ENCODE measurements around the gene TESMIN.

Gene TESMIN

GRCh38 chr11:68751331-68751856 lies at the start of gene TESMIN:
TSS of gene TESMIN (minus strand) at chr11:68751520. CDS start at chr11:68750660, 860 bp downstream.
- peaks cover 2% of the 10 kb centered on the region for H3K36me3 Mint-ChIP-seq (ENCODE audit: low read depth)
- H3K4me1 Mint-ChIP-seq (ENCODE audit: low read depth) = peaks cover 6% of the 10 kb centered on the region
- peaks cover 5% of the 10 kb centered on the region for H3K27me3 Mint-ChIP-seq (ENCODE audit: low read depth)
- no peak within 1 kb of the TSS for H3K27ac Mint-ChIP-seq
- H3K9me3 Mint-ChIP-seq = no peaks in the 10 kb centered on the region
- H3K4me3 Mint-ChIP-seq = peak within 1 kb of the TSS; percentile 77

DNA sequence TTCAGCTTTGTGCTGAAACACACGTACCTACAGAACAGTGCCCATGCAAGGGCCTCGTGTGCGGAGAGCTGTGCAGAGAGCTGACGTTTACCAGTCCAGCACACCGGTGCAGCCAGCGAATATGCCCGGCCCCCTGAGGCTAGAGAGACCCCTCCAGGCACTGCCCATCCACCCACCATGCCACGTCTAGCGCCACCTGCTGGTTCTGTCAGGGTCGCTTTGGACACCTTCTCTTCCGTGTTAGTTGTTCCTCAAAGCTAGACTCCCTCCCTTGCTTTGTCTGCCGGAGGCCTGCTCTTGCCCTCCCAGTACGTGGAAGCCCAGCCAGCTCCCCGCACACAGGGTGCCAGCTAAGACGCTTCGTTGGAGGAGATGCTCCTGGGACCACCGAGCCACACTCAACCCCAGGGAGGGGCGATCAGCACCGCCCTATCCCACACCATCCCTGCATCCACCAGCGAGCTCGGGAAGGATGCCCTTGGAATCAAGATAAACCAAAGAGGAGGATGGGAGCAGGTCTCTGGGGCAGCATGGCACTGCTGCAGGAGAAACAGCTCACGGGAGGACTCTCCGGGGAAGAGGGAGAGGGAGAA lies 47.0 kb upstream of the TESMIN start:
- Mint-ChIP-seq H3K9me3 (no peaks in the 10 kb centered on the region), H3K27me3 (ENCODE audit: low read depth) (no peaks in the 10 kb centered on the region), H3K4me3 (no peak overlapping the region), H3K4me1 (ENCODE audit: low read depth) (no peaks in the 10 kb centered on the region), H3K36me3 (ENCODE audit: low read depth) (peaks cover 5% of the 10 kb centered on the region), H3K27ac (no peak overlapping the region)

GRCh38 chr11:68796801-68797200 lies 45.5 kb upstream of the TESMIN start:
- no peak overlapping the region for H3K27ac Mint-ChIP-seq

GRCh38 chr11:68792400-68792966 lies 41.2 kb upstream of the TESMIN start:
- H3K9me3 Mint-ChIP-seq = no peaks in the 10 kb centered on the region
- no peak overlapping the region for H3K27ac Mint-ChIP-seq
- peaks cover 2% of the 10 kb centered on the region for H3K36me3 Mint-ChIP-seq (ENCODE audit: low read depth)
- H3K4me3 Mint-ChIP-seq = no peak overlapping the region
- no peaks in the 10 kb centered on the region for H3K27me3 Mint-ChIP-seq (ENCODE audit: low read depth)
- no peaks in the 10 kb centered on the region for H3K4me1 Mint-ChIP-seq (ENCODE audit: low read depth)

More at GRCh38 chr11:68796801-68797200, 45.5 kb upstream of the TESMIN start:
- no peaks in the 10 kb centered on the region for H3K4me1 Mint-ChIP-seq (ENCODE audit: low read depth)
- no peaks in the 10 kb centered on the region for H3K9me3 Mint-ChIP-seq
- peaks cover 2% of the 10 kb centered on the region for H3K36me3 Mint-ChIP-seq (ENCODE audit: low read depth)
- no peaks in the 10 kb centered on the region for H3K27me3 Mint-ChIP-seq (ENCODE audit: low read depth)
- no peak overlapping the region for H3K4me3 Mint-ChIP-seq

- Mint-ChIP-seq H3K4me3 (no peak overlapping the region), H3K27ac (no peak overlapping the region), H3K9me3 (no peaks in the 10 kb centered on the region), H3K4me1 (ENCODE audit: low read depth) (no peaks in the 10 kb centered on the region), H3K36me3 (ENCODE audit: low read depth) (peaks cover 2% of the 10 kb centered on the region), H3K27me3 (ENCODE audit: low read depth) (no peaks in the 10 kb centered on the region)
These were observed 33.3 kb upstream of the TESMIN start for GRCh38 chr11:68784653-68785052.

DNA sequence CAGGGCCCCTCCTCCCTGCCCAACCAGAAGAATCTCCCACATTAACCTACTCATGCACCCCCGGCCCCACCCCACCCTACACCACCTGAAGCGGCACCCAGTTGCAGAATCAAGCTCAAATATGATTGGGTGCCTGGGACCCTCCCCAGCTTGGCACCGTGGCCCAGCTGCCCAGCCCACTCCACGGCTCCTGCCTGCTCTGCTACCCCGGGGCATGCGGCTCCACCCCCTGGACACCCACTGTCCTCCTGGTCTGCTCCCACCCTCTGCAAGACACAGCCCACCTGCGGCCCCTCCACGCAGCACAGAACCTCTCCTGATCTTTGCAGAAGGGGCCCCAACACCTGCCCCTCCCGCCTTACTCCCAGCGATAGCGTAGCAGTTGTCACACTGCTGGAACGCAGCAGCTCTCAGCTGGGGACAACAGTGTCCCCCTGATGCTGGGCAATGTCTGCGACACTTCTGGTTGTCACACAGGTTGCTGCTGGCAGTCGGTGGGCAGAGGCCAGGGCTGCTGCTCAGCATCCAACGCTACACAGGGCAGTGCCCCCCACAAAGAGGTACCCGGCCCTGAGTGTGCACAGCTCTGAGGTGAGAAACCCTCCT lies 32.0 kb upstream of the TESMIN start:
- H3K9me3 Mint-ChIP-seq = no peaks in the 10 kb centered on the region
- no peaks in the 10 kb centered on the region for H3K4me1 Mint-ChIP-seq (ENCODE audit: low read depth)
- peaks cover 5% of the 10 kb centered on the region for H3K36me3 Mint-ChIP-seq (ENCODE audit: low read depth)
- no peaks in the 10 kb centered on the region for H3K27me3 Mint-ChIP-seq (ENCODE audit: low read depth)
- no peak overlapping the region for H3K27ac Mint-ChIP-seq
- H3K4me3 Mint-ChIP-seq = no peak overlapping the region

- Mint-ChIP-seq H3K9me3 (no peaks in the 10 kb centered on the region), H3K27ac (no peak overlapping the region), H3K4me3 (no peak overlapping the region), H3K4me1 (ENCODE audit: low read depth) (no peaks in the 10 kb centered on the region), H3K36me3 (ENCODE audit: low read depth) (peaks cover 5% of the 10 kb centered on the region), H3K27me3 (ENCODE audit: low read depth) (no peaks in the 10 kb centered on the region)
These were observed 31.4 kb upstream of the TESMIN start for GRCh38 chr11:68782711-68783110.

- no peak overlapping the region for H3K27ac Mint-ChIP-seq
- no peaks in the 10 kb centered on the region for H3K4me1 Mint-ChIP-seq (ENCODE audit: low read depth)
- no peak overlapping the region for H3K4me3 Mint-ChIP-seq
- no peaks in the 10 kb centered on the region for H3K9me3 Mint-ChIP-seq
- H3K27me3 Mint-ChIP-seq (ENCODE audit: low read depth) = no peaks in the 10 kb centered on the region
- peaks cover 5% of the 10 kb centered on the region for H3K36me3 Mint-ChIP-seq (ENCODE audit: low read depth)
These were observed 29.5 kb upstream of the TESMIN start for GRCh38 chr11:68780829-68781228.

DNA sequence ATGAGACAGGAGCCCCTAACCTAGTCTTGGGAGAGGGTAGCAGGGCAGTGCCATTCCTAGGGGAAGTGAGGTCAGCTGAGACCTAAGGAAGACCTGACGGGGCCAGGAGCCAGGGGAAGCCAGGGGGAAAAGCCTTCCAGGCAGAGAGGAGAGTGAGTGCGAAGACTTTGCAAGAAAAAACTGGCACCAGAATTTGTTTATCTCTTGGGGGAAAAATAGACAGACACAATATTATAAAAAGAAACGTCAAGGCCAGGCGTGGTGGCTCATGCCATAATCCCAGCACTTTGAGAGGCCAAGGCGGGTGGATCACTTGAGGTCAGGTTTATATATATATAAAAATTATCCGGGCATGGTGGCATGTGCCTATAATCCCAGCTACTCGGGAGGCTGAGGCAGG lies 26.9 kb upstream of the TESMIN start:
- Mint-ChIP-seq H3K27ac (no peak overlapping the region), H3K4me3 (no peak overlapping the region), H3K36me3 (ENCODE audit: low read depth) (peaks cover 7% of the 10 kb centered on the region), H3K9me3 (no peaks in the 10 kb centered on the region), H3K27me3 (ENCODE audit: low read depth) (no peaks in the 10 kb centered on the region), H3K4me1 (ENCODE audit: low read depth) (no peaks in the 10 kb centered on the region)

GRCh38 chr11:68776442-68777235 lies 25.3 kb upstream of the TESMIN start:
- Mint-ChIP-seq H3K27ac (no peak overlapping the region), H3K4me3 (no peak overlapping the region), H3K27me3 (ENCODE audit: low read depth) (no peaks in the 10 kb centered on the region), H3K36me3 (ENCODE audit: low read depth) (peaks cover 9% of the 10 kb centered on the region), H3K9me3 (no peaks in the 10 kb centered on the region), H3K4me1 (ENCODE audit: low read depth) (no peaks in the 10 kb centered on the region)

- peaks cover 9% of the 10 kb centered on the region for H3K36me3 Mint-ChIP-seq (ENCODE audit: low read depth)
- H3K27me3 Mint-ChIP-seq (ENCODE audit: low read depth) = no peaks in the 10 kb centered on the region
- H3K27ac Mint-ChIP-seq = no peak overlapping the region
- no peaks in the 10 kb centered on the region for H3K4me1 Mint-ChIP-seq (ENCODE audit: low read depth)
- H3K4me3 Mint-ChIP-seq = no peak overlapping the region
- no peaks in the 10 kb centered on the region for H3K9me3 Mint-ChIP-seq
These were observed 24.6 kb upstream of the TESMIN start for GRCh38 chr11:68775951-68776388.

DNA sequence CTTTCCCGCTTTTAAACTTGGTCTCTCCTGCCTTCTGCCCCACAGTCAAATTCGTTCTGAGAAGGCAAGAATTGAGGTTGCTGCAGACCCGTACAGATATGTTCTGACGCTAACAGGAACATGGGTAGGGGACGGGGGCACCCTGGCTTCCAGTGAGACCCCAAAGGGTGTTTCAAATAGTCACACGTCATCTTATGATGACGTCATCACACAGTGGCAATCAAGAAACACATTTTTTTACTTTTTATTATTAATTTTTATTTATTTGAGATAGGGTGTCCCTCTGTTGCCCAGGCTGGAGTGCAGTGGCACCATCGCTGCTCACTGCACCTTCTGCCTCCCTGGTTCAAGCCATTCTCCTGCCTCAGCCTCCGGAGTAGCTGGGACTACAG lies 22.9 kb upstream of the TESMIN start:
- H3K27ac Mint-ChIP-seq = no peak overlapping the region
- no peaks in the 10 kb centered on the region for H3K27me3 Mint-ChIP-seq (ENCODE audit: low read depth)
- H3K4me1 Mint-ChIP-seq (ENCODE audit: low read depth) = no peaks in the 10 kb centered on the region
- H3K9me3 Mint-ChIP-seq = no peaks in the 10 kb centered on the region
- peaks cover 7% of the 10 kb centered on the region for H3K36me3 Mint-ChIP-seq (ENCODE audit: low read depth)
- H3K4me3 Mint-ChIP-seq = no peak overlapping the region

GRCh38 chr11:68773521-68774193 lies 22.3 kb upstream of the TESMIN start:
- no peaks in the 10 kb centered on the region for H3K27me3 Mint-ChIP-seq (ENCODE audit: low read depth)
- no peak overlapping the region for H3K27ac Mint-ChIP-seq
- H3K4me1 Mint-ChIP-seq (ENCODE audit: low read depth) = no peaks in the 10 kb centered on the region
- peaks cover 5% of the 10 kb centered on the region for H3K36me3 Mint-ChIP-seq (ENCODE audit: low read depth)
- no peaks in the 10 kb centered on the region for H3K9me3 Mint-ChIP-seq
- H3K4me3 Mint-ChIP-seq = no peak overlapping the region

- no peaks in the 10 kb centered on the region for H3K4me1 Mint-ChIP-seq (ENCODE audit: low read depth)
- H3K27ac Mint-ChIP-seq = no peak overlapping the region
- peaks cover 5% of the 10 kb centered on the region for H3K36me3 Mint-ChIP-seq (ENCODE audit: low read depth)
- no peaks in the 10 kb centered on the region for H3K9me3 Mint-ChIP-seq
- H3K4me3 Mint-ChIP-seq = no peak overlapping the region
- H3K27me3 Mint-ChIP-seq (ENCODE audit: low read depth) = no peaks in the 10 kb centered on the region
These were observed 21.6 kb upstream of the TESMIN start for GRCh38 chr11:68772936-68773335.

Data from T-helper 1 cell treated with Interleukin-12 subunit alpha and Interleukin-12 subunit beta and Interleukin-4 antibody, amounts not matched to agents 30 μg/mL and 1 μg/mL, for 36 hours (primary cell).